ENCODE data around the gene PPP1R3F.
"Not testable (repeated sequence)": the region's sequence is repeated elsewhere in the genome, so short reads cannot be mapped to it uniquely, and the experiment has no call there.

GRCh38 chrX:49321737-49322136, 52.1 kb downstream of the PPP1R3F start, which contains the start of gene GAGE12J:
- TF ChIP-seq CTCF (IDR thresholded peaks at IDR 0.05); ZC3H11A (IDR thresholded peaks at IDR 0.05); MYC (IDR thresholded peaks at IDR 0.05; ENCODE audit: borderline replicate concordance, low read length); RFX5 (IDR thresholded peaks at IDR 0.05); NR3C1 (IDR thresholded peaks at IDR 0.05); REST (IDR thresholded peaks at IDR 0.05); CEBPB (IDR thresholded peaks at IDR 0.05); POLR2A (IDR thresholded peaks at IDR 0.05; ENCODE audit: low read length); RAD21 (conservative IDR thresholded peaks at IDR 0.05 in 1 of 2, IDR thresholded peaks at IDR 0.05 in 1 of 2); SMC3 (IDR thresholded peaks at IDR 0.05); EHF (CRISPR knock-in tag; IDR thresholded peaks at IDR 0.05); POLR2AphosphoS2 (conservative IDR thresholded peaks at IDR 0.05; ENCODE audit: low read length); NPAS2 (CRISPR knock-in tag; IDR thresholded peaks at IDR 0.05; ENCODE audit: borderline replicate concordance): not testable (repeated sequence)
